ENCODE measurements around the gene JAZF1.
"Not testable (repeated sequence)": the region's sequence is repeated elsewhere in the genome, so short reads cannot be mapped to it uniquely, and the experiment has no call there.

The JAZF1 gene

DNA sequence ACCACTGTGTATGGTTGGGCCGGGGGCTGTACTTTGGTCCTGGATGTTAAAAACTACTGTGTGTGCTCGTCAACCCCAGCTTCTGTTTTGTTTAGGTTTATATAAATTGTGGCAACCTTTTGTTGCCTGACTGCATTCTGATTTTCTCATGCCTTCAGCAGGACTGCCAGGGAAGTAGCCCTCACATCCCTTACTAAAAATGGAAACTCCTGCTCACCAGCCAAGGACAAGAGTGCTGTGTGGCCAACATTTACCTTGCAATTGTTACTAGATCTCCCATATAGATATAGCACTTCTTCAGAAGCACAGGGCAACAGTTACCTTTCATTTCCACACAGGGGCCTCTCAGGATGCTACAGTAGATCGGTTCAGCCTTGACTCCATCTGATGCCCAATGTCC is 266.2 kb downstream of the JAZF1 start:
- DNase-seq (ENCODE audit: low read depth in 2 of 2) = no peak

DNA sequence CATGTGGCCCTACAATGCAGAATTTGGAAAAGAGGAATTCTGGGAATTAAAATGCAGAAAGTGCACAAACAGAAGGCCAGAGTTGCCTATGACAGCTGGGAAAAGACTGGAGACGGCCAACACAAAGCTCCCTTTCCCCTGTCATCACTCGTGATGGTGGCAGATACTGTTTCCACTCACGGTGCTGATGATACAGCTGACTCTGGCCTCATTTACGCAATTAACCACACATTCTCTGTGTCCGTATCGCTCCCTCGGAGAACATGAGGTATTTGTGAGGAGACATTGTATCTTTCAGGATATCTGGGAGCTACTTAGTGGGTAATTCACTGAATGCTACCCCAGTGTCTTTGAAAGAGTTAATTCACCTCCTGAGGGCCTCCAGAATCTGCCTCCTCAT is 267.8 kb downstream of the JAZF1 start:
- DNase-seq (ENCODE audit: low read depth in 2 of 2) = no peak

DNA sequence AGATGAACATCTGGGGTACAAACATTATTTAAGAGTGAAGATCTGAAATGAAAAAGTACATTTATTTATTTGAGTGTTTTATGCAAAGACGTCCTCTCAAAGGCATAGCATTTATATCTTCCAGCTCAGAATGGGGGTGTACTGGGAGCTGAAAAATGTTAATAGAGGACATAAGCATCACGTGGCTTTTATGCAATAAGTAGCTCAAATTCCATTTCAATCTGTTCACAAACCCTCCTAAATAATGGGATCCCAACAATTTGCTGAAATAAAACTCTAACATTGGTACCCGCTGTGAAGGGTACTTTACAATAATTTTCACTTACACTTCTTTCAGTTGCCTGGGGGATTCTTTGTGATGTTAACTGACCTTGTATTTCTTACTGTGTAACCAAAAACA is 268.7 kb downstream of the JAZF1 start:
- DNase-seq (ENCODE audit: low read depth in 2 of 2) = no peak

DNA sequence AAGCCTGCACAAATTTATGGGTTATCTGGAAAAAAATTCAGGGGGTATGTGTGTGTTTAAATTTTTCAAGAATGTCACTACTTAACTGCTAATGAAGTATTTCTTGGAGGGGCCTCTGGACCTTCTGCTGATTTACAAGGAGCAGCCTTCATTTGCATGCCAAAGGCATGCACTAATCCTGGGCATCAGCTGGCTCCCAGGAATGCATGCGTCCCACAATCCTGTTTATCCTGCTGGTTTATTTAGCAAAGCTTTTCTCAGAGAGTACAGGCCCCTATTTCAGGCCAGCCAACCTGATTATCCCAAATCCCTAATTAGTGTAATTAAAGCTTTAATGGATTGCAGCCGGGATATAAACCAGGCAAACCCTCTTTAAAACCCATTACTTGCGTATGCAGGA is 270.3 kb downstream of the JAZF1 start:
- no peak for DNase-seq (ENCODE audit: low read depth in 2 of 2)

DNA sequence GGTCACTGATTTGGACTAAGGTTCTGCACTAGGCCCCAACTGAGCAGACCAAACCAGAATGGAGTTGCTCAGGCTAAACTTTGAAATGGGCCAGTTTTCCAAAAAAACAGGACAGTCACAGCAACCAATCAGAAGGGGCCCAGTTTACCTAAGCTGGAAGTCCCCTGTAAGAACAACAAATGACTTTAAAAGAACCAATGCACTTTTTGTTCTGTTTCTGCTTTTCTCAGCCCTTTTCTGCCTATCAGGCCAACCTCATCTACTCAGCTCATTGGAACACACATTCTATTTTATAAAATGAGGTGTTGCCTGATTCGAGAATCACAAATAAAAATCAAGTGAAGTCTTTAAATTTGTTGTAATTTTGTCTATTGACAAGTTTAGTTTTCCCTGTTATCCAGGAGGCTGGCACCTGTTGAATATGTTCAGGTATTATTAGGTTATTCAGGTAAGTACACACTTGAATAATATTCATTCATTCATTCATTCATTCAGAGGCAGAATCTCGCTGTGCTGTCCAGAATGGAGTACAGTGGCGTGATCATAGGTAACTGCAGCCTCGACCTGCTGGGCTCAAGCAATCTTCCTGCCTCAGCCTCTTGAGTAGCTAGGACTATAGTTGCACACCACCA is 271.9 kb downstream of the JAZF1 start:
- DNase-seq (ENCODE audit: low read depth in 2 of 2) = no peak

DNA sequence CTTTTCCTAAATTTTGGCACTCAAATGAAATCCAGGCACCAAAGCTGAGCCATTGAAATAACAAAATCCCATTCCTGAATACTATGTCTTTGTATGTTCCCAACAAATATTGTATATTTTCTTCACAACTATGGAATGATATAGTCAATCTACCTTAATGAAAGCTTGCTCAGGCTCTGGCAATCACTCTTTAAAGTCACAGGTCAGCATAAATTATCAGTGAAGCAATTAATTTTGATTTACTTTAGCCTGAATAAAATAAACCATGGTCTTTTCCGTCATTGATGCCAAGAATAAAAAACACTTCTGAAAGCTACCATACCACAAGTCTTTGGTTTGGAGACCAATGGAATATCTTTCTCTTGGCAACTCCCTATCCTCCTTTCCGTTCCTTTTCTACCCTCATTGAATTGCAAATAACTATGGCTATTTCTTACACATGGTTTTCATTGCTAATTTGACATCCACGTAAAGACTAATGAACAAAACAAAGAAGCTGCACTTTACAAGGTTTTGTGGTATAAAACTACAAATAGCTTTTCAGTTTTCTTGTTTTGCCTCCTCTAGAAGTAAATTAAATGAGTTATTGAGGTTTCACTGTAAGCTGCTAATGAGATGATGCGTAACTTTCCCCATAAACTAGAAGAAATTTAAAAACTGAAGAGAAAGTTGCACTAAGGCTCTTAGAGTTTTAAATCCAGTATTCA is 274.1 kb downstream of the JAZF1 start:
- no peak for DNase-seq (ENCODE audit: low read depth in 2 of 2)

DNA sequence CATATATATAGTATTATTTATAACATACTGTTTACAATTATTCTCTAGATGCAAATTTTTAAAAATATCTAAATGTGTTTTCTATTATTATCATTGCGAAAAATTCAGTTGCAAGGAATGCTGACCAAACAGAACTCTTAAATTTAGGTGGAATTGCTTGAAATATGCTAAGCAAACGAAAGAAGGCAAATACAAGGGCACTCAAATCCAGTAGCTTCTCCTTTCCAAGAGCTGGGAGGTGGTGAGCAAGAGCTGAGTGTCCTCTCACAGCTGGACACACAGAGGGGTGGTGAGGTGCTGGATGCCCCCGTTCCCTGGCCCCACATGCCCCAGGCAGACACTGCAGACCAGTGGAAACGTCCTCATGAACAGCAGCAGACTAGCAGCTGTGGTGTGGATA is 274.6 kb downstream of the JAZF1 start:
- no peak for DNase-seq (ENCODE audit: low read depth in 2 of 2)

DNA sequence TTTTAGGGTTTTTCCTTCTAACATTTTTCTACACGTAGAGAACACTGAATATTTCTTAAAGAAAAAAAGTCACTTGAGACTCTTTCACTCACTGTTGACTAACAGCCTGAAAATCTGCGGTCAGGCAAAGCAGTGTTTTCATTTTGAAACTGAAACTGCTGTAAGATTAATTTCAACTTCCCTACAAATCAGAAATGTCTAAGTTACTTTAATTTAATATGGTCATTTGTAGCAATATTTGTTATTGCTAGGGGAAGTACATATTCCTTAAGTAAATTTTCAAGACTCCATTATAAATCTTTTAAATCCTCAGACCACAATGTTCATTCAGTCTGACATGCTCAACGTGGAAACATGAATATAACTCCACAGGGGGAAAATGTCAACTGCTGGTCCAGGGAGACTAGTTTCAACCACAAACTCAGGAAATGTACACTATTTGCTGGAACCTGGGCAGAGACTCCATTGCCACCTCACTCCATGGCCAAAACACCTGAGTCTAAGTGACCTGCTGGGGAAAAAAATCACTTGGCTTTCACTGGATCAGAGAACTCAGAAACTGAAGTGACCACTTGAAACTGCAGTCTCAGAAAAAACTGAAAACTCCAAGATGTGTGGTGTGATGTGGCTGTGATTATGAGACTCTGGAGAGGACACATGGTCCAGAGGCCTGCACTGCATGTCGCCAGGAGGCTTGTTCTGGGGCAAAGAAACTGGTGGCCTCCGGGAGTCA is 279.4 kb downstream of the JAZF1 start:
- peak in 1 of 2 experiments; percentile 26 for DNase-seq (ENCODE audit: low read depth in 2 of 2)

DNA sequence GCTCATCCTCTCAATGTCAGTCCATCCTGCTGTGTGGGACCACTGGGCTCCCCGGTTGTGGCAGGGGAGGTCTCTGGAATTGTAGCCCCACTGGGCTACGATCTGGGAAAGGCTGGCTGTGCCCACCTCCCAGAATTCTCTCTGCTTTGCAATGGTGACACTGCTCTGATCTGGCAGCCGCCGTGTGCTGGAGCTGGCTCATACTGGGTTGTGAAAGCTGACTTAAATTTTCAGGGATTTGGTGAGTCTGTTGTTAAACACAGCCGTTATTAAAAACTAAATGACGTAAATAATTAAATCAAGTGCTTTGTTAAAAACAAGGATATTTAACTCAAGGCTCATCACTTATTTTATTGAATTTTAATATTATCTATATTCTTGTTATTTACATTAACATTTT is 280.6 kb downstream of the JAZF1 start:
- no peak for DNase-seq (ENCODE audit: low read depth in 2 of 2)

DNA sequence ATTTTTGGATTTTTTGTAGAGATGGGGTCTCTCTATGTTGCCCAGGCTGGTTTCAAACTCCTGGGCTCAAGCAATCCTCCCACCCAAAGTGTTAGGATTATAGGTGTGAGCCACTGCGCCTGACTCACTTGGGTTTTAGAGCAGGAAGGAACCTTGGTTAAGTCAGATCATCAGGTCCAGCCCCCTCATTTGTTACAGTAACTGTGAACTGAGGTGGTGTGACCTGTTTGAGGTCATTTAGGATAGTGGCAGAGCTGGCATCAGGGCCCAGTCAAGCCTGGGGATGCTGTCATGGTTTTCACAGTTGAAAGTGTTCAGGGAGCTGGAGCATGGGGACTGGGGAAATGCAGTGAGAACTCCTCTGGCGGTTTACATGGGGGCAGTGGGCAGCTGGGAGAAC is 281.0 kb downstream of the JAZF1 start:
- no peak for DNase-seq (ENCODE audit: low read depth in 2 of 2)

DNA sequence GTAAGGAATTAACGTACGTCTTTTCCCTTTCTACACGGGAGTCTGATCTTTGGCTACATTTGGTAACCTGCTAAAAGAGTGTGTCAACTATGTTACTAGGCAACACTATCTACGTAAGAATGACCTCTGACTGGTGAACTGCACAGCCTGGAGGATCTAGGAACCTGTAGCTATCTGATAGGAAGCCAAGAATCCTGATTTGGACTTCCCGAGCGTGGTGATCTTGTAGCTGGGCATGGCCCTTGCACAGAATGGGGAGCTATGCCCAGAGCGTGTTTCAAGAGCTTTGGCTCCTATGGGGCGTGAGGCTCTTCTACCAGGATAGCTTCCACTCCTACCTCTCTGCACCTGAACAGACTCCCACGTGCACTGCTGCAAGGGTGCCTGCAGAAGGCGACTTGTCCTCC is 283.2 kb downstream of the JAZF1 start:
- DNase-seq (ENCODE audit: low read depth in 2 of 2) = no peak

DNA sequence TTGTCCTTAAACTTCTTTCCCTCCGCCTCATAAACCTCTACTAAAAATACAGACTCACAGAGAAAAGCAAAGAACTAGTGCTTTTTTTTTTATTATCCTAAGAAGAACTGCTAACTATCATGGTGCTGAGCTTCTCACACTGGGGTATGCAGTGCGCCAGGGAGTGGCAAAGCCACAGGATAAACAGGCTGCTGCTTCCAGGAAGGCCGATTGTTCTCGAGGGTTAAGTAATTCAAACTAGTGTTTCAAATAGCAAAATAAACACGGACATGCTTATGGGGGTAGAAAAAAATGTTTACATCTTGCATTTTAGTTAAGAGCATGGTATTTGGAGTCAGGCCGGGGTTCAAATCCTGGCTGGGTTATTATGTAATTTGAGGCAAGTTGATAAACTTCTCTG is 283.6 kb downstream of the JAZF1 start:
- DNase-seq (ENCODE audit: low read depth in 2 of 2) = no peak

DNA sequence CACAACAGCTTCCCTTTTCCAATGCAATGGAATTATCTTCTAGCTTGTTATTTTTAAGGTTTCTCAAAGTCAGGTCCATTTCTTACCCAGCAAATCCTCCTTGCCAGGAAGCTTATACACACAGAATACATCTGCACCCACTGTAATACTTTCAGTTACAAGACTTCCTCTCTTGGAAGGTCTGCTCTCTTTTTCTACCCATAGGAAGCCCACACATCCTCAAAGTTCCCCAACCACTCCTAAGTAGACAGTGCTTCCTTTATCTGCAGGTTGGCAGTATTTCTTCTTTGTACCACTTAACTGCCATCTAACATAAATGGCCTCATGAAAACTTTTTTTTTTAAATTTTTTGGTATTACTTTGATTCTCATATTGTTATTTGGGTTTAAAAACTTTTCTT is 285.0 kb downstream of the JAZF1 start:
- DNase-seq (ENCODE audit: low read depth in 2 of 2) = no peak

DNA sequence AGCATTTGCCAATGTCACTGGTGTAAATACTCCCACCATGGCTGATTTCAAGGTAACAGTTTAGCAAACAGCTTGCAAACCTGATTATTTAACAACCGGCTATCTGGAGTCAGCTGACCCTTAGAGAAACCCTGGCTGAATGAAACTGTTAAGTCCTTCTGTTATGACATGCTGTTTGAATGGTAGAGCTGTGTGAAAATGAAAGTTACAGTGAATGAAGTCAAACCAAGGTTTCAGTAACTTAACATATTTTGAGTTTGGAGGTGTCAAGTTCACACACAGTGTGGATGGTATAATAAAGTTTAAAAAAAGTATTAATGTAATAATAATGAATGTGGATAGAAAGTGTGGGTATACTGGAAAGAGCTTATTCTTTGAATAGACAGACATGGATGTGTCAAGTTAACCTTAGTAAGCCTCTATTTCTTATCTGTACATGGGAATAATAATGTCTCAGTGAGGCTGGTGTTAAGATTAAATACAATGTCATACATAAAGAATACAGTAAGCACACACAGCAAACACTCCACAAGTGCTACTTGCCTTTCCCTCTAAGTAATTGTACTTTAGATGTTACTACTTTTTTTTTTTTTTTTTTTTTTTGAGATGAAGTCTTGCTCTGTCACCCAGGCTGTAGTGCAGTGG is 290.3 kb downstream of the JAZF1 start:
- no peak for DNase-seq (ENCODE audit: low read depth in 2 of 2)

DNA sequence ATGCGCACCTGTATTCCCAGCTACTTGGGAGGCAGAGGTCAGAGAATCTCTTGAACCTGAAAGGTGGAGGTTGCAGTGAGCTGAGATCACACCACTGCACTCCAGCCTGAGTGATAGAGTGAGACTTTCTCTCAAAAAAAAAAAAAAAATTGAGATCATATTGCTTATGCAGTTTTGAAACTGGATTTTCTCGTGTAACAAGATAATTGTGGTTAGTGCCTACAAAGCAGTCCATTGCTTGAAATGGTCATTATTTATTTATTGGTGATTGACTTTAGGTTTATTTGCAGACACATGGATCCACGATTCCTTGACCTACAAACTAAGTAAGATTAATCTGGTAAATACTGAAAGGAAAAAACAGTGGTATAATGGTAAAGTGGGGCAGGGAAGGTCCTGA is 290.8 kb downstream of the JAZF1 start:
- no peak for DNase-seq (ENCODE audit: low read depth in 2 of 2)

DNA sequence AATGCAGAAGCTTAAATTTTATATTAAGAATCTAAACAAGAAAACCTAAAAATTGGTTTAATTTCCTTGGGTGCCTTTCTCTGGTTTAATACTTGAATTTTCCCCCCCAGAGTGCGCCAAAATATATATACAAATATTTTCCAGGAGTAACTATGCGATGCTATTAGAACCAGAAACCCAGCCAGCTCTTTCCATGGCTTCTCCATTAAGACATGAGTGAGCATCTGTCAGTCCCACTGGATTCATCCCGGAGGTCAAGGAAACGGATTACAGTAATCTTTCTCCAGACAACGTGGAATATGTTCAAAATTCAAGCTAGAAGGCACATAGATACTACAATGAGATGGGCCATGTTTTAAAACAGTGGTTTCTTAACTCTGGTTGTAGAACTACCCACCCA is 291.9 kb downstream of the JAZF1 start:
- DNase-seq (ENCODE audit: low read depth in 2 of 2) = no peak

DNA sequence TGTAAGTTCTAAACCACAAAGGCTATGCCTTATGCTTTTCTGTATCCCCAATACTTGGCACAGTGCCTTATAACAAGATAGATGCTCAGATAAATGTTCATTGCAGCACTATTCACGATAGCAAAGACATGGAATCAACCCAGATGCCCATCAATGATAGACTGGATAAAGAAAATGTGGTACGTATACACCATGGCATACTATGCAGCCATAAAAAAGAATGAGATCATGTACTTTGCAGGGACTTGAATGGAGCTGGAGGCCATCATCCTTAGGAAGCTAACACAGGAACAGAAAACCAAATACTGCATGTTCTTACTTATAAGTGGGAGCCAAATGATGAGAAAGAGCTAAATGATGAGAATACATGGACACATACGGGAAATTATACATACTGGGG is 293.9 kb downstream of the JAZF1 start:
- not testable (repeated sequence) for DNase-seq (ENCODE audit: low read depth in 2 of 2)

DNA sequence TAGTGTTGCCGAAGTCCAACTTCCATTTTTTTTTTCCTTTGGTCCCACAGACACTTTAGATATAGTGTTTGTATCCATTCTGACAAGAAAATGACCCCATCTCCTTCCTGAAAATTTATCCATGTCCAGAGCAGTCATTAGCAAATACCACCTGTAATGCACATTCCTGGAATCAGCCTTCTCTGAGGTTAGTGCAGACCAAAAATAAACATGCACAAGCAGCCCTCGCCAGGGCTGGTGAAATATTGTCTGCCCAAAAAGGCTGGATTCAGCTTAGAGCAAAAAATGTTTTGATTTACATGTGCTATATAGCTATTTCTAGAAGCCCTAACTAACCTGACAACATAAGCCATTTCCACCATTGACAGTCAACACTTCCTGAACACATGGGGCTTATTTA is 294.9 kb downstream of the JAZF1 start:
- DNase-seq (ENCODE audit: low read depth in 2 of 2) = no peak

DNA sequence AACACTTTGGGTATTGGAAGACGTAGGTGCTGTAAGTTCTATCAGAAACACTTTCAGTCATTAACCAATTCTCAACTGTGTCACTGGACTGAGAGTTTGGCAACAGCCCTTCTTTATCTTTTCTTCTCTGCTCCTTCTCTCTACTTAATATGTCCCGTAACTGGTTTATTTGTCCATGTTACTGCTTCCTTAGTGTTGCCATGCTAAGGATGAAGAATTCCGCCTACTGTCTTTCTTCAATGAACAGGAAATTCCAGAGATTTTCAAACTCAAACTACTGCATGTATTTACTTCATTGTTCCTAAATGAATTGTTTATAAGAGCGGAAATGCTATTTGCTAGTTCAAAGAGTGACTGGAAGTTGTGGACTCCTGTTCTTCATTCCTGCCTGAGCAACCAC is 296.9 kb downstream of the JAZF1 start:
- DNase-seq (ENCODE audit: low read depth in 2 of 2) = no peak

DNA sequence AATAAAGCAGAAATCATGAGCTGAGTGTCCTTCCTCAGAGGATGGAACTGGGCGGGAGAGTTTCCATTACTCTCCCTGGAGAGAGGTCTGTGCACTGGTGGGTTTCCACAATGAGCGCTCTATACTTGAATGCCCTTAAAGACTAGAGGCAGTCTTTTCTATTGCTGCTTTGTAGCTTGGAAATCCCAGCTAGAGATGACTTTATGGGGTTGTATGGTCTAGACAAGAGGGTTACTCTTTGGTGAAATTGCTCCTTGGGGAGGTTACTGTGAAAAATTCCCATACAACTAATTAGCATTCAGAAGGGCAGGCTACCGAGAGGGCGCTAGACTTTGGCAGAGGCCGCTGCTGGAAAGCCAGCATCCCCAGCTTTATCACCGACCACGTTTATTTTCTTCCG is 303.8 kb downstream of the JAZF1 start:
- DNase-seq (ENCODE audit: low read depth in 2 of 2) = no peak

DNA sequence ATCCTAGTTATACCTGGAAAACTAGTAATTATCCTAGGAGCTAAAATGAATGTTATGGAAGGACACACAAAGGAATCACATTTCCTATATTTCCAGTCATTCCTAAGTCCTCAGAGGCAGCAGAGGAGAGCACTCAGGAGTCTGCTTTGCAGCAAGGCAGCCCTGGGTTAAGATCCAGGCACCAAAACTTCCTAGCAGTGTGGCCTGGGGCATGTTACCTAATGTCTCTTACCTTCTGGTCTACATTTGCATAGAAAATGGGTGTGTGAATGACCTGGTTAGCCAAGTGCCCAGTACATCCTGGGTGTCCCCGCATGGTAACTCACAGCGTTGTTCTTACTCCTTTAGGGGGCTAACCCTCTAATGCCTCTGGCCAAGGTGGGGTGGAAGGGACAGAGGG is 304.8 kb downstream of the JAZF1 start:
- no peak for DNase-seq (ENCODE audit: low read depth in 2 of 2)

DNA sequence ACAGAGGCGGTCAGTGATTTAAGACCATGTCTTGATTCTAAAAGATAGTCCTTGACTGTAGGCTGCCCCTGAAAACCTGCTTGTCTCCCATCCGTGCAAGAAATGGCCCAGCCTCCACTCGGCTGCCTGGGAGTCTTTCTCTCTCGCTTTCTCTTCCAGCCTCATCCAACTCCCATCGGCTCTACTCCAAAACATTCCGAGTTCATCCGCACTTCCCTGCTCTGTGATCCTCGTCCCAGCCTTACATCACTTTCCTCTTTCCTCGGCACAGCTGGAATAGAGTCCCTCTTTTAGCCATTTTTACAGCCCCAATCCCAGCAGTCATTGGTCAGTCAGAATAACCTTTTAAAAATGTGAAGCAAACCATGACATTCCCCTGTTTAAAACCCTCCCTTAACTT is 305.5 kb downstream of the JAZF1 start:
- no peak for DNase-seq (ENCODE audit: low read depth in 2 of 2)
